ENCODE data around the gene SGCD.
"Not testable (repeated sequence)": the region's sequence is repeated elsewhere in the genome, so short reads cannot be mapped to it uniquely, and the experiment has no call there.

Gene SGCD

GRCh38 chr5:156634301-156634700 is 307.3 kb downstream of the SGCD start:
- DNase-seq (ENCODE audit: low spot score): no peak

GRCh38 chr5:156640691-156641241 is 313.8 kb downstream of the SGCD start:
- no peak for DNase-seq (ENCODE audit: low spot score)

- no peak for DNase-seq (ENCODE audit: low spot score)
These were observed 314.7 kb downstream of the SGCD start for GRCh38 chr5:156641686-156642085.

GRCh38 chr5:156647034-156647451 is 320.1 kb downstream of the SGCD start:
- no peak for DNase-seq (ENCODE audit: low spot score)

- no peak for DNase-seq (ENCODE audit: low spot score)
These were observed 327.5 kb downstream of the SGCD start for GRCh38 chr5:156654444-156654843.

- DNase-seq (ENCODE audit: low spot score): no peak
These were observed 328.8 kb downstream of the SGCD start for GRCh38 chr5:156655732-156656131.

GRCh38 chr5:156664832-156665231 is 337.9 kb downstream of the SGCD start:
- not testable (repeated sequence) for DNase-seq (ENCODE audit: low spot score)

- not testable (repeated sequence) for DNase-seq (ENCODE audit: low spot score)
These were observed 339.7 kb downstream of the SGCD start for GRCh38 chr5:156666686-156667085.

- no peak for DNase-seq (ENCODE audit: low spot score)
These were observed 340.7 kb downstream of the SGCD start for GRCh38 chr5:156667616-156668015.

- DNase-seq (ENCODE audit: low spot score): no peak
These were observed 342.5 kb downstream of the SGCD start for GRCh38 chr5:156669416-156669815.

- DNase-seq (ENCODE audit: low spot score): no peak
These were observed 343.7 kb downstream of the SGCD start for GRCh38 chr5:156670615-156671014.

- DNase-seq (ENCODE audit: low spot score): no peak
These were observed 348.4 kb downstream of the SGCD start for GRCh38 chr5:156675395-156675794.

GRCh38 chr5:156677963-156678362 is 351.0 kb downstream of the SGCD start:
- no peak for DNase-seq (ENCODE audit: low spot score)

GRCh38 chr5:156678484-156678883 is 351.5 kb downstream of the SGCD start:
- no peak for DNase-seq (ENCODE audit: low spot score)

GRCh38 chr5:156680831-156681230 is 353.9 kb downstream of the SGCD start:
- DNase-seq (ENCODE audit: low spot score): no peak

- no peak for DNase-seq (ENCODE audit: low spot score)
These were observed 354.3 kb downstream of the SGCD start for GRCh38 chr5:156681265-156681664.

GRCh38 chr5:156682971-156683370 is 356.0 kb downstream of the SGCD start:
- DNase-seq (ENCODE audit: low spot score): no peak

- DNase-seq (ENCODE audit: low spot score): no peak
These were observed 356.5 kb downstream of the SGCD start for GRCh38 chr5:156683509-156683908.

- DNase-seq (ENCODE audit: low spot score): no peak
These were observed 357.3 kb downstream of the SGCD start for GRCh38 chr5:156684216-156684615.

GRCh38 chr5:156685481-156685880 is 358.5 kb downstream of the SGCD start:
- DNase-seq (ENCODE audit: low spot score): no peak

- DNase-seq (ENCODE audit: low spot score): no peak
These were observed 359.4 kb downstream of the SGCD start for GRCh38 chr5:156686380-156686779.

- no peak for DNase-seq (ENCODE audit: low spot score)
These were observed 359.8 kb downstream of the SGCD start for GRCh38 chr5:156686796-156687195.

GRCh38 chr5:156687514-156687913 is 360.6 kb downstream of the SGCD start:
- no peak for DNase-seq (ENCODE audit: low spot score)

GRCh38 chr5:156691572-156691971 is 364.6 kb downstream of the SGCD start:
- DNase-seq (ENCODE audit: low spot score): no peak

- no peak for DNase-seq (ENCODE audit: low spot score)
These were observed 366.1 kb downstream of the SGCD start for GRCh38 chr5:156693113-156693512.

Measured in NAMALWA (cell line).